Measurements from ENCODE around the gene LSM7.
A peak's percentile ranks its signal among the peaks of the same experiment; 100 is the strongest.
"Not testable (repeated sequence)": the region's sequence is repeated elsewhere in the genome, so short reads cannot be mapped to it uniquely, and the experiment has no call there.

LSM7 gene

GRCh38 chr19:2355168-2356035 lies 27.0 kb upstream of the LSM7 start:
- peak; percentile 66 for DNase-seq (ENCODE audit: low read depth, low spot score)

GRCh38 chr19:2354670-2355069 lies 26.3 kb upstream of the LSM7 start:
- DNase-seq (ENCODE audit: low read depth, low spot score), result no peak

GRCh38 chr19:2353887-2354592 lies 25.7 kb upstream of the LSM7 start:
- no peak for DNase-seq (ENCODE audit: low read depth, low spot score)

GRCh38 chr19:2353159-2353886 lies 24.9 kb upstream of the LSM7 start:
- DNase-seq (ENCODE audit: low read depth, low spot score), result no peak

GRCh38 chr19:2352121-2352520 lies 23.7 kb upstream of the LSM7 start:
- DNase-seq (ENCODE audit: low read depth, low spot score), result no peak

- no peak for DNase-seq (ENCODE audit: low read depth, low spot score)
Observed at GRCh38 chr19:2351591-2351990, 23.2 kb upstream of the LSM7 start.

- DNase-seq (ENCODE audit: low read depth, low spot score), result no peak
Observed at GRCh38 chr19:2350656-2351055, 22.3 kb upstream of the LSM7 start.

GRCh38 chr19:2349818-2350217 lies 21.4 kb upstream of the LSM7 start:
- not testable (repeated sequence) for DNase-seq (ENCODE audit: low read depth, low spot score)

GRCh38 chr19:2345794-2346663 lies 17.6 kb upstream of the LSM7 start:
- DNase-seq (ENCODE audit: low read depth, low spot score), result peak; percentile 51

- no peak for DNase-seq (ENCODE audit: low read depth, low spot score)
Observed at GRCh38 chr19:2345076-2345475, 16.7 kb upstream of the LSM7 start.

- no peak for DNase-seq (ENCODE audit: low read depth, low spot score)
Observed at GRCh38 chr19:2344381-2344870, 16.0 kb upstream of the LSM7 start.

GRCh38 chr19:2343289-2343982 lies 15.1 kb upstream of the LSM7 start:
- DNase-seq (ENCODE audit: low read depth, low spot score), result no peak

GRCh38 chr19:2342656-2343288 lies 14.4 kb upstream of the LSM7 start:
- no peak for DNase-seq (ENCODE audit: low read depth, low spot score)

GRCh38 chr19:2341982-2342381 lies 13.6 kb upstream of the LSM7 start:
- no peak for DNase-seq (ENCODE audit: low read depth, low spot score)

GRCh38 chr19:2341244-2341751 lies 12.9 kb upstream of the LSM7 start:
- DNase-seq (ENCODE audit: low read depth, low spot score), result no peak

- DNase-seq (ENCODE audit: low read depth, low spot score), result no peak
Observed at GRCh38 chr19:2340496-2341243, 12.3 kb upstream of the LSM7 start.

- no peak for DNase-seq (ENCODE audit: low read depth, low spot score)
Observed at GRCh38 chr19:2339644-2340310, 11.4 kb upstream of the LSM7 start.
